GM18517 (cell line): ENCODE measurements around the gene DEFB114.

ENCODE experiments used
- ATAC-seq: cut with Tn5 transposase; IDR thresholded peaks from one replicate; pipeline ENCODE4 v1.9.1; 2021; ENCODE audit warnings: mild to moderate bottlenecking, moderate library complexity; ENCODE audit not compliant: unreplicated experiment

The DEFB114 gene

GRCh38 chr6:49937811-49938210 is 26.2 kb downstream of the DEFB114 start:
- ATAC-seq = no peak

- no peak for ATAC-seq
Observed at GRCh38 chr6:49937017-49937416, 26.9 kb downstream of the DEFB114 start.

DNA sequence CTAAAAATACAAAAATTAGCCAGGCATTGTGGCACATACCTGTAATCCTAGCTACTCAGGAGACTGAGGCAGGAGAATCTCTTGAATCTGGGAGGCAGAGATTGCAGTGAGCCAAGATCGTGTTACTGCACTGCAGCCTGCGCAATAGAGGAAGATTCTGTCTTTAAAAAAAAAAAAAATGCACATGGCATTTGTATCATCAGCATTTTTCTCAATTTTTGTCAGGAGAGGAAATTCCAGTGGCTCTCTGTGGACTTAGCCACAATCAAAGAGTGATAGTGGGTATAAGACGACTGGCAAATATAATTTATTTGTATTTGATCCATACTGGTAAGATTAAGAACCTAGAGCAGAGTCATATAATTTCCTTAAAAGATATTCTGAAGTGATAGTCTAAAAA is 28.6 kb downstream of the DEFB114 start:
- no peak for ATAC-seq

DNA sequence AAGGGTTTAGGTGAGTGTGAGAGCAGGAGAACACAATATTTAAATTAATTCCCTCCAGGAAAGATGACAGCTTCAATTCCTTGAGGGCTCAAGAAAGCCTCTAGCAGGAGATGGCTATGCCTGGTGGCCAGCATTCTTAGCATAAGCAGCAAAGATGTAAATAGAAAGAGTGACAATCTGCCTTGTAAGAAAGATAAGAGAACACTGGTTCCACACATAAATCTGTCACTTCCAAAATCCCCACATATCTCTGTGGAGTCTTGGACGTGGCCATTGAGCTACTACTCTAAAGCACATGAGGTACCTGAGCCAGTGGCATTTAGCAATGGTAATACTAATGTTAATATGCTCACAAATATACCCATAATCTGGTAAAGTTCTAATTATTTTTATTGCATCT is 29.2 kb downstream of the DEFB114 start:
- ATAC-seq = no peak

GRCh38 chr6:49933526-49933925 is 30.4 kb downstream of the DEFB114 start:
- ATAC-seq = no peak

DNA sequence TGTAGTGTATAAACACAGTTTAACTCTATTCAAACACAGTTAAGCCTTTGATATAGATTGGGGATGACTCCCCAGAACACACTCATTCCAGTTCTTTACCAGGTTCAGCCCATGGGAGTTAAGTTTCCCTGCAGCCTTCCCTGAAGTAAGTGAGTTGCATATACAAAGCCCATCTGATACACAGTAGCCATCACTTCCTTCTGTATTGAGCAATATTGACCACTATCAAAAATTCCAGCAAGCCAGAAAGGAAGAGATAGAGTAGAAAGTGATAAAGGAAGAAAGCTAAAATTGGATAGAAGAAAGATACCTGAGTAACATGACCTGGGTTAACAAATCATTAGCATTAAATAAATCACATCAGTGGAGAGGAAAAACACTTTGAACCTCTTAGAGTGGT is 34.6 kb downstream of the DEFB114 start:
- ATAC-seq = no peak

GRCh38 chr6:49923826-49924225 is 40.1 kb downstream of the DEFB114 start:
- ATAC-seq = no peak

- no peak for ATAC-seq
Observed at GRCh38 chr6:49919935-49920644, 43.9 kb downstream of the DEFB114 start.

DNA sequence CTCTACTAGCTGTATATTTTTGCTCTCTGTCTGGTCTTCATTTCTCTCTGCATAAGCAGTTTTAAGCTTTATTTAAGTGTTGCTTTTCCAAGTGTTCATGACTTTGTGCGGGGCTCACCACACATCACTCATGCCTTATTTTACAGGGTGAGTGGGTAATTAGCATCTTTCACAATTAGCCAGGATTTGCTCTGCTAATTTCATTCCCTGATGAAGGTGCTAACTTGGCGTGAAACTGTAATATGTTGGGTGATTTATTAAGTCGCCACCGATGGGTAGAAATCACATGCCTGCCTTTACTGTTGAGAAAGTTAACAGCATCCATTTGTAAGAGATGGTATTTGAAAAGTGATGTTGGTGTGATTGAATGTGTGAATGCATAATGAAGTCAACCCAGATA is 44.7 kb downstream of the DEFB114 start:
- no peak for ATAC-seq

DNA sequence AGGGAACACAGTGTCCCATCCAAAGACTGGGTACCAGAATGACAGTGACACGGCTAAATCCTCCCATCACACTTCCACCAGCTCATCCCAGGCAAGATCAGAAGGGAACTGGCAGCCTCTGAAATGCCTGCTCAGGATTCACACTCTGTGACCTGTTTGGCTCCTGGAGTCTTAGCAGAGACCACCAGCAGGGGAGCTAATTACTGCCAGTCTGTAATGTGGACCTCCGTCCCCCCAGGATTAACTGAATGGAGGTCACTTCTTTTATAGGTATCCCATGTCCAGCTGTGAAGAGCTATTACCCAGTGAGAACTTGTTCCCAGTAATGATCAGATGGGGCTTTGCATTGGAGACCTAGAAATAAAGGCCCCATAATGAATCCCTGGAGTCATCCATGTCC is 45.2 kb downstream of the DEFB114 start:
- no peak for ATAC-seq

- no peak for ATAC-seq
Observed at GRCh38 chr6:49915035-49915434, 48.9 kb downstream of the DEFB114 start.

- ATAC-seq = no peak
Observed at GRCh38 chr6:49913636-49914375, 50.2 kb downstream of the DEFB114 start.

DNA sequence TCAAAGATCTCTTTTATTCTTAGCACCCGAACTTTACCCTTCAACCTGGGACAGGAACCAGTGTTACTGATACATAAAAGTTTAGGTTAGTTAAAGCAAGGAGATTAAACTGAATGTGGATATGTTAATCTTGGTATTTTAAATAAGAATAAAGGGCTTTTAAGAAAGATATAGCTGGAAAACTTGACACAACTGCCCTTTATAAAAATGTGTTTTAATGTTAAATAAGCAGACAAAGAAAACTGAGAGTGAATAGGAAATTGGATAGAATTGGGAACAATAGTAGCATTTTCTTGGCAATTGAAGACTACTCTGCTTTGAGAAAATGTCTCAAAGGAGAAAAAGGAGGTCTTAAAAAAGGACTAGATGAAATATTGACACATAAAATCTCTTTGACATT is 51.8 kb downstream of the DEFB114 start:
- ATAC-seq = no peak

- ATAC-seq = no peak
Observed at GRCh38 chr6:49911252-49911651, 52.7 kb downstream of the DEFB114 start.
